Left colon (tissue), 2 donors: ENCODE measurements around the gene BSDC1. TPM values are rescaled to one million over a fixed set of nuclear protein-coding genes. Genes with fewer than 3 reads are reported as not detected.
"Not testable (repeated sequence)": the region's sequence is repeated elsewhere in the genome, so short reads cannot be mapped to it uniquely, and the experiment has no call there.

Experiments used
- ATAC-seq: fragments of 200-7000 bp; cut with Tn5 transposase; one replicate; pipeline ENCODE4 v1.9.1; 2020; ENCODE audit warnings: mild to moderate bottlenecking, moderate library complexity
- DNase-seq, 2 donors: peaks; one replicate each; pipeline ENCODE4 v3.0.0-alpha.2; 2020
- intact Hi-C, 2 donors: fragments of 100-400 bp; cut with DNase I in 1 of 2; cut with micrococcal nuclease in 1 of 2; formaldehyde crosslinking; loops; one replicate each; pipeline versions ENCODE4 v1.11.2 to v1.14.0; 2022; cut with DNase I, micrococcal nuclease
- long read RNA-seq: library from polyadenylated mRNA; unstranded; transcript quantifications from one replicate; pipeline ENCODE4 v2.0.0, GENCODE V29; 2021
- total RNA-seq, 2 donors: library from RNA; stranded (reverse); fragmentation: NEBNext Ultra II Directional; extraction: Animal tissue kit (Norgen Biotek cat#: 25700); gene quantifications; one replicate each; pipeline ENCODE4 v1.2.1, GENCODE V29; 2021
- donor health status: DM: no; HTN: no; CAD: no.
- donor health status: DM: yes; HTN: yes; CAD: no.

Gene BSDC1
- 10 to 100 TPM; 73.0 to 87.9 TPM for total RNA-seq
- long read RNA-seq, transcript BSDC1-205 (11 exons, 1,505 nt) = minor isoform, 5 of 140 reads
- long read RNA-seq, transcript BSDC1-206 (11 exons, 2,846 nt) = major isoform, 56 of 140 reads
- long read RNA-seq, partial matches to known transcripts = 71 of 140 reads
- long read RNA-seq, other reads (novel, unspliced or antisense) = 8 of 140 reads

DNA sequence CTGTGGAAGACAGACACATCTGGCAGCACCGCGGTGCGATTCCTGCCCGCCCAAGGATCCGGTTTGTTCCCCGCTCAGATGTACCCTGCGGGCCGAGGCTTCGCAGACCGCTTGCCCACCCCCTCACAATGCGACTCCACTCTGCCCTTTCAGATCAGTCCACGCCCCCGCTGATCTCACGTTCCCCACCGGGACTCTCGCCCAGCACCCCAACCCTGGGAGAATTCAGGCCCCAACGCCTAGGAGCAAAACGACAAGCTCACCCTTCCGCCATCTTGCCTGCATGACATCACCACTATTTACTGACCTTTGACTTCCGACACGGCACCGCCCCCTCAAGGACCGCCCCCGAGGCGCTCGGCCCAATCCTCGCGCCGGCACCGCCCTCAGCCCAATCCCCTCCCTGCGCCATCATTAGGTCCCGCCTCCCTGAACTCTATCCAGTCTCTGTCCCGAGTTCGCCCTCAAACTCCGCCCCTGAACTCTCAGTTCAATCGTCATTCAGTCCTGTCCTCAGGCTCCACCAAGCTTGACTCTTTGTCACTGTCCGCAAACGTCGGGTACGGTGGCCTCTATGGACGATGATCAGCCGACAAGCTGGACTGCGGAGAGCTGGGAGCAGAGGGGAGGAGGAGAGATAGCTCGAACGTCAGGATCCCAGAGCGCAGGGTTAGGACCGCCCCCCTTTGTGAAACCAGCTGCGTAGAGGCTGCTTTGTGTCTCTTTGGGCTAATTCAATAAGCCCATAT is at the start of gene BSDC1:
BSDC1 (minus strand) TSS at position 301 of the 749 bp plus-strand sequence; CDS start at position 274, 27 bp downstream.
- ATAC-seq = peak; percentile 94
- intact Hi-C loops = no loop called here

GRCh38 chr1:32441467-32441866 is 47.2 kb upstream of the BSDC1 start:
- intact Hi-C loops, ATAC-seq, DNase-seq: not testable (repeated sequence)

More for the DNA sequence above, at the start of gene BSDC1:
- DNase-seq = peak; percentile 99

DNA sequence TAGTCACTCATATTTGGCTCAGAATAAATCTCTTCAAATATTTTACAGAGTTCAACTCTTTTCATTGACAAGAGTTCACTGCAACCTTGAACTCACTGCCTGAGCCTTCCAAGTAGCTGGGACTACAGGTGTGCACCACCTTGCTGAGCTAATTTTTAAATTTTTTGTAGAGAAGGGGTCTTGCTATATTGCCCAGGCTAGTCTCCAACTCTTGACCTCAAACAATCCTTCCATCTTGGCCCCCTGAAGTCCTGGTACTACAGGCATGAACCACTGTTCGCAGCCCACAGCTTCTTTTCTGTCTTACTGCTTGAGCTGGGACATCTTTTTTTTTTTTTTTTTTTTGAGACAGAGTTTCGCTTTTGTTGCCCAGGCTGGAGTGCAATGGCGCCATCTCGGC is 44.5 kb upstream of the BSDC1 start:
- DNase-seq, intact Hi-C loops: not testable (repeated sequence)

DNA sequence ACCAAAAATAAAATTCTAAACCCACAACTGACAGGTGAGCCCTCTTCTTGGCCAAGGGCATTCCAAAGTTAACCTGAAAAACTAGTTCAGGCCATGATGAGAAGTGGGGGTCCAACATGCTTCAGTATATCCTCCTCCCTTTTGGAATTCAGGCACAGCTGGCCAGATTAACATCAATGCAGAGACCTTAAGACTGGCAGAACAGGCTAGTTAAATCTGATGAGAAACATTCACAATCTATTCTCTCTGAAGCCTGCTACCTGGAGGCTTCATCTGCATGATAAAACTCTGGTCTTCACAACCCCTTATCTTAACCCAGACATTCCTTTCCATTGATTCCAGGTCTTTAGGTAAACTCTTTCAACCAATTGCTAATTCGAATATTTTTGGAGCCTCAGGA is 43.9 kb upstream of the BSDC1 start:
- ATAC-seq = no peak
- DNase-seq = no peak
- intact Hi-C loops = no loop called here

More for the DNA sequence above, 44.5 kb upstream of the BSDC1 start:
- not testable (repeated sequence) for ATAC-seq

- intact Hi-C loops = no loop called here
- DNase-seq = no peak
- no peak for ATAC-seq
Observed at GRCh38 chr1:32431736-32432400, 37.6 kb upstream of the BSDC1 start.

- intact Hi-C loops = no loop called here
- no peak for ATAC-seq
Observed at GRCh38 chr1:32427264-32427963, 33.2 kb upstream of the BSDC1 start.

GRCh38 chr1:32426489-32427255 is 32.4 kb upstream of the BSDC1 start:
- ATAC-seq = peak; percentile 74
- DNase-seq = peak in 1 of 2 donors; percentile 32
- intact Hi-C loops = no loop called here

More at GRCh38 chr1:32427264-32427963, 33.2 kb upstream of the BSDC1 start:
- DNase-seq = no peak

DNA sequence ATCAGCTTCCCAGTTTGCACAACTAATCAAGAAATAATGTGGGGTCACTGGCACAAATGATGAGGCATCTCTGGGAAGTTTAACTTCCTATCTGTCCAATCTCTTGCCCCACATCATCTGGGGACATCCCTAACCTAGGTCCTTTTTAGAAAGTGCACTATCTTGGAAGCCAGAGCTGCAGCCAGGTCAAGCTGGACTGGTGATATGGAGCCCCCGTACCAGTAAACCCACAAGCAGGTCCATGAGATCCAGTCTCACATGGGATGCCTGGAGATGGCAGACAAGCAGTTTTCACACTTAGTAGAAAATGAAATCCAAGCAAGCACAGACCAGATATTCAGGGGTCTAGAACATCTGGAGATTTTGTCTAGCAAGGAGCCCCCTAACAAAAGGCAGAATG is 27.5 kb upstream of the BSDC1 start:
- ATAC-seq = no peak
- DNase-seq = no peak
- intact Hi-C loops = no loop called here

DNA sequence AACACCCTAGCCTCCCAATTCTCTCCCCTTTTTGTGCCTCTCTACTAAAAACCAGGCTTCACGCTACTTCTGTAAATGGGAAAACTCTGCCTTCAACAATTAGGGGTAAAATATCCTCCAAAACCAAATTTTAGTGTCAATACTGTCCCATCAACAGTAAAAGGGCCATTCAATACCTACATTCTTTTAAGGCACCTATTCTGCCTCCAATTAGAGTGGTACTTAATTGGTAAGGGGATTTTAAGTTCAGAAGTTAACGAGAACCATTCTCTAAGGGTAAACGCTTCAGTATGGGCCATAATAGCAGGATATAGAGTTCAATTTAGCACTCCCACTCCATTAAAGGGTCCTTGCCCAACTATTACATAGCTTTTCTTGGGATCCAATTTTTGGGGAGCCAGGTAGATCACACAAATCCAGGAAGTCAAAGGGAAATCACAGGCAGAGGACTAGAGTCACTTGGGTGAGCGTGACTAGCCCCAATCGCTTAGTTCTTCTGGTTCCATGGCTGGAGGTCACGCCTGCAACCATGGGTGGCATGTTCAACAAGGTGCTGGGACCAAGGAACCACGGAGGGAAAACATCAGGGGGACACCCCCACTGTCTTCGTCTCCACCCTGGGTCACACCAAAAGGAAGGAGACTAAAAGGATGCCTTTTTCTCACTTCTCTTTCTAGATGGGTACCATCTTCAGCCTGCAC is 20.1 kb upstream of the BSDC1 start:
- intact Hi-C loops = no loop called here
- DNase-seq = no peak
- ATAC-seq = no peak

GRCh38 chr1:32413507-32414185 is 19.4 kb upstream of the BSDC1 start:
- intact Hi-C loops = no loop called here
- peak; percentile 93 for ATAC-seq
- peak; percentile 54 to 65 for DNase-seq

- no peak for DNase-seq
- intact Hi-C loops = no loop called here
- ATAC-seq = no peak
Observed at GRCh38 chr1:32411261-32411660, 17.0 kb upstream of the BSDC1 start.

- no peak for DNase-seq
- no peak for ATAC-seq
Observed at GRCh38 chr1:32406629-32407111, 12.4 kb upstream of the BSDC1 start.

DNA sequence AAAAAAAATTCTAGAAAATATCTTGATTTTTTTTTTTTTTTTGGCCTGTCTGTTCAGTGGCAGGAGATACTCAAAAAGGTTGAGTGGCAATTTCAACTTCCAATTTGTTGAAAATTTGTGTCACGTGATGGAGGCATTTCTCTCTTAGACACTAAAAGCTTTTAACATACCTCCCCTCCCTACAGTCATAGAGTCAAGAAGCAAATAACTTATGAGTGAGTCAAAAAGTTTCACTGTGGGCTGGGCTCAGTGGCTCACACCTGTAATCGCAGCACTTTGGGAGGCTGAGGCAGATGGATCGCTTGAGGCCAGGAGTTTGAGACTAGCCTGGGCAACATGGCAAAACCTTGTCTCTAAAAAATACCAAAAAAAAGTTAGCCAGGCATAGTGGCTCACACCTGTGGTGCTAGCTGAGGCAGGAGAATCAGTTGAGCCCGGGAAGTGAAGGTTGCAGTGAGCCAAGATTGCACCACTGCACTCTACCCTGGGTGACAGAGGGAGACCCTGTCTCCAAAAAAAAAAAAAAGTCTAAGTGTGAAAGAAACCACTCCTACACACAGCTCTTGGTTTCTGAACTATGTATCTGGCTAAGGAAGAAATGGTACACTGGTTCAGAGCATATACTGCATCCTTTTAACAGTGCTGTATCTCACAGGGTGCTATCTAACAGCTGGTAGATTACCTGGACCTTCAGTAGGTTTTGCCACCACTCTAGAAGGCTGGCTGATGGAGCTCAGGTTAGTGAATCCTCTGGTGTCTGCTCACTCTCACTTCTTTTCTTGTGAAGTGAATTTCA is 11.6 kb upstream of the BSDC1 start:
- intact Hi-C loops = no loop called here
- no peak for DNase-seq
- no peak for ATAC-seq

More at GRCh38 chr1:32406629-32407111, 12.4 kb upstream of the BSDC1 start:
- intact Hi-C loops = no loop called here

DNA sequence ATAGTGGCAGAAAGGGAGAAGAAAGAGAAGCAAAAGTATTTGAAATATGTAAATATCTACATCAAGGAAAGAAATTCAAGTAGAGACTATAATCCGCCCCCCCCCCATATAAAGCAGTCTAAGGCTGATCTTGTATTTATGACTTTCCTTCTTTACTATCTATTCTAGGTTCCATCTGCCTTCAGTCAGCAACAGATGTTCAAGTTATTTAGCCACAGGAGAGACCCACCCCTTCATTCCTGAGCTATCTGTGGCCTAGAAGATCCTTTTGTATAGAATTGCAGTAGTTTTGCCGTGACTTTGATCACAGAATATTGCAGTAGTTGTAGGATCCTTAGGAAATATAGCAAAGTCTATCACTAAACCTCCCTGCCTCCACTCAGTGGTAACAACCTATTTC is 10.7 kb upstream of the BSDC1 start:
- intact Hi-C loops = no loop called here
- ATAC-seq (no peak), DNase-seq (no peak)

GRCh38 chr1:32400876-32401631 is 6.8 kb upstream of the BSDC1 start:
- ATAC-seq (peak; percentile 98), DNase-seq (peak; percentile 83 to 88)
- intact Hi-C loops = no loop called here

DNA sequence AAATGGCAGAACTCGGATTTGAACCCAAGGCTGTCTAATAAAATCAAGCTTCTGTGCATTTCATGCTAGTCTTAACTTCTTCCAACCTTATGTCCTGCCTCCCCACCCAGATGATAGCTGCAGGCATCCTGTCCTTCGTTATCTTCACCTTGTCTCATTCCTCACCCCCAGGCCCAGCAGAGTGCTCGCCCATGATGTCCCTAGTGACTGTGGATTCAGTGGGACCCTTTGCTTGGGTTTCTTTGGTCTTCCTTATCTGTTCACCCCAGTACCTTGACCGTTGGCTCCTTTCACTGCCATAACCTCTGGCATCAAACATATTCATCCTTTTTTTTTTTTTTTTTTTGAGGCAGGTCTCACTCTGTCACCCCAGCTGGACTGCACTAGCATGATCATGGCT is 5.6 kb upstream of the BSDC1 start:
- ATAC-seq (no peak), DNase-seq (no peak)
- intact Hi-C loops = no loop called here
